ENCODE data around the gene STIMATE. TPM values are rescaled to one million over a fixed set of nuclear protein-coding genes. Genes with fewer than 3 reads are reported as not detected.

Gene STIMATE
- total and polyA plus RNA-seq, 5 experiments from 2014 or later = 5.1 to 26.5 (median 6.3) TPM

DNA sequence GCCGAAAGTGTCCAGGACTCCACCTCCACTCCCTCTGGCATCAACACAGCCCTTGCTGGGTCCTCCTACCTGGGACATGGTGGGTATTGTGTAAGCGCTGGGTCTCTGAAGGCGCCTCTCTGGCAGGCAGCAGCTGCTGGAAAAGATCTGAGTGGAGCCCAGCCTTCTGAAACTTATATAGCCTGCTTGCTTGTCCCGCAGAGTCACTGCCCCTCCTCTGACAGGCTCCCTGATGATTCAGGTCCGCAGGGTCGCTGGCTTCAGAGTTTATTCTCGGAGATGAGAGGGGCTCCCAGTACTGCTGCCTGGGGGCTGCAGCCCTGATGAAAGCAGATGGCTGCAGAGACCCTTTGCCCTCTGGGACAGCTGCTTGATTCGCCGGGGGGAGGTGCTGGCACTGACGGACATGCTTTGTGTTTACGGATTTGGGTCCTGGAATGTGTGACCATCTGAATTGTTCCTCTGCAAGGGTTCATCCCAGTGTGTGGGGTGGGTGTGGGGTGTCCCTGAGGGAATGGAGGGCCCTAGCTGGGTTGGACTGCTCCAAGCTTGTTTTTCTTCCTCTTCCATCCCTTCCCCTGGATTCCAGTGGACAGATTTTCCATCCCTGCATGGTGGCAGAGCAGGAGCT is 62.4 kb downstream of the STIMATE start, which contains the start of gene MUSTN1:
TSS of gene MUSTN1 (minus strand) at position 149 of the 631 bp plus-strand sequence. CDS start at position 78, 71 bp downstream.
- no peak within 1 kb of the TSS for H3K4me3 Mint-ChIP-seq
- DNase-seq (no peak), ATAC-seq (no peak)
- POLR2A ChIA-PET = no interaction called here
- no peaks in the 10 kb centered on the region for H3K27me3 Mint-ChIP-seq
- H3K27ac Mint-ChIP-seq = no peak within 1 kb of the TSS
- H3K4me1 Mint-ChIP-seq = peaks cover 8 to 29% (median 27%) of the 10 kb centered on the region in 4 donors
- H3K9me3 Mint-ChIP-seq = no peaks in the 10 kb centered on the region
- H3K36me3 Mint-ChIP-seq = peaks cover 0 to 10% (median 0%) of the 10 kb centered on the region in 3 donors

DNA sequence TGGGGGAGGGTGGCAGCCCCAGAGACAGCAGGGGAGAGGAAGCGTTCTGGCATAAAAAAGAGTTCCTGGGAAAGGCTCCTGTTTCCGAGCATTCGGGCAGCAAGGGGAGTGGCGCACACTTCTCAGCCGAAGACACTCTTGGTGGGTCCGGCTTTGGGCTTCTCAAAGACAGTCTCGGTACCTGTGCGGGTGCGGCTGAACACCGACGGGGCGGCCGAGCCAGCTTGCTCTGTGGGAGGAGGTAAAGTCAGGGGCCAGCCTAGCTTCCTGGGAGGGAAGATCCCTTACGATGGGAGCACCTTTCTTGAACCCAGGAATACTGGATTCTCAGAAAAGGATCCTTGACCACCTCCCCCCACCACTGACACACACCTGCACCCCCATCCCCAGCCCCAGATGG is 64.1 kb downstream of the STIMATE start:
- Mint-ChIP-seq H3K4me1 (peaks cover 5 to 12% (median 10%) of the 10 kb centered on the region in 4 donors), H3K36me3 (peaks cover 0 to 9% (median 0%) of the 10 kb centered on the region in 3 donors), H3K9me3 (no peaks in the 10 kb centered on the region), H3K4me3 (no peak overlapping the region), H3K27me3 (no peaks in the 10 kb centered on the region), H3K27ac (no peak overlapping the region)
- DNase-seq = no peak
- POLR2A ChIA-PET = no interaction called here
- ATAC-seq = no peak

DNA sequence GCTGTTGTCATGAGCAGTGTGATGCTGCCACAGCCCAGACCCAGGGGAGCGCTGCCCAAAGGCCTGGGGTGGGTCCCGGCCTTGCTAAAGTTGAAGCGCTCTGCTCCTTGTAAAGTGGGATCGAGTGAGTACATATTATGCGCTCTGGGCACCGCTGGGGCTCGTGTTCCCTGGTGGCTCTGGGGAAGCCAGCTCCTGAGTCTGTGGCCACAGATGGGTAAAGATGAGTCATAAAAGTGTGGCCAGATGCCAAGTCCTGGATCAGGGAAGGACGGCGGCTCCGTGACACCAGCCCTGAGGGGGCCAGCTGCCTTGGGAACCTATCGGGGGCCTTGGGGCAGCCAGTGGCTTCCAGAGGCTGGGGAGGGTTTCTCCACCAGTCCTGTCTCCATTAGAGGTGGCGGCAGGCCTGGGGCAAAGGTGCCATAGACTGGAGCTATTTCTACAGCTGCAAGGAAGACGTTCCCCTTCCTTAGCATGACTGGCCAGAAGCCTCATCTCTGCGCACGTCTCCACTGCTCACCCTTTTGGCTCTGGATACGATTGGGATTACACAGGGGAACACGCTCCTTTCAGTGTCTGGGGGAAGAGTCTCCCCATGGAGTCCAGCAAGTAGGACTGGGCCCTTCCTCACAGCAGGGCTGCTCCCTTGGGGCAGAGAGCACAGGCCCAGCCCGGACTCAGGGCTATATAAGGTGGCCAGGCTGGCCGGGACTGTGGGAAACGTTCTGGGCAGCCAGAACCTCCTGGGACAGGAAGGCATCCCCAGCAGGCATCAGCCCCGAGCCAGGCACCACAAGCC is 65.6 kb downstream of the STIMATE start:
- Mint-ChIP-seq H3K4me3 (no peak overlapping the region), H3K36me3 (peaks cover 0 to 7% (median 0%) of the 10 kb centered on the region in 3 donors), H3K27me3 (no peaks in the 10 kb centered on the region), H3K4me1 (peaks cover 0 to 2% (median under 1%) of the 10 kb centered on the region in 4 donors), H3K9me3 (no peaks in the 10 kb centered on the region), H3K27ac (no peak overlapping the region)
- DNase-seq = no peak
- POLR2A ChIA-PET = no interaction called here
- no peak for ATAC-seq

DNA sequence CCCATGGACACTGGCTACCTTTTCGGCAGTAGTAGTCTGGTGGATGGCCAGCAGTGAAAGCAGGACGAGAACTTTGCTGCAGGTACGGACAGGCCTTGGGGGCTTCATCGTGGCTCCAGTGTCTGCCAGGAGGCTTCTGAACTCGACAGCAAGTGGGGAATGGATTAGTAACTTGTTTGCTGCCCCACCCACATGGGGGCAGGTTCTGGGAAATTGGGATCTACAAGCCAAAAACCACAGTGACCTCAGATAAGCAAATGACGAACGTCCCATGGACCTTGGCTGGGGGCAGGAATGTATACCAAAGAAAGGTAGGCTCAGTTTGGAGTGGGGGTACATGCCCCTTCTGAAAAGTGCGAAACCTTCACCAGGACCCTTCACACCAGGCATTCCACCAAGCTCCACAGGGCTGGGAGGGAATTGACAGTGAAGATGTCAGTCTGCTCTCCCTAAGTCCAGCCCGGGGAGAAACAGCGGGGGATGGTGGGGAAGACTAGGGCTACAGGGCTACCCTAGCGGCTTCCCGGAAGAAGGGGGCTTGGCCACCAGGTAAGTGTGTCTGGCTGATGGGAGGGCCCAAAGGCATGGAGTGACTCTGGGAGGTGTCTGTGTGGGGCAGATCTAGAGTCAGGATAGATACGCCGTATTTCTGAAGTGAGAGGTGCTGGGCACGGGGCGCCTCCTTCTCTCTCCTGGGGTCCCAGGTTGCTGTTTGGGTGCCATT is 66.7 kb downstream of the STIMATE start, which contains the start of gene ITIH4:
TSS of gene ITIH4 (minus strand) at position 138 of the 724 bp plus-strand sequence. CDS start at position 108, 30 bp downstream.
- Mint-ChIP-seq H3K4me3 (no peak within 1 kb of the TSS), H3K27me3 (no peaks in the 10 kb centered on the region), H3K36me3 (no peaks in the 10 kb centered on the region), H3K4me1 (peaks cover 0 to 2% (median 0%) of the 10 kb centered on the region in 4 donors), H3K27ac (peak within 1 kb of the TSS in 1 of 10 donors; percentile 59), H3K9me3 (no peaks in the 10 kb centered on the region)
- DNase-seq = no peak
- POLR2A ChIA-PET = no interaction called here
- ATAC-seq = no peak

DNA sequence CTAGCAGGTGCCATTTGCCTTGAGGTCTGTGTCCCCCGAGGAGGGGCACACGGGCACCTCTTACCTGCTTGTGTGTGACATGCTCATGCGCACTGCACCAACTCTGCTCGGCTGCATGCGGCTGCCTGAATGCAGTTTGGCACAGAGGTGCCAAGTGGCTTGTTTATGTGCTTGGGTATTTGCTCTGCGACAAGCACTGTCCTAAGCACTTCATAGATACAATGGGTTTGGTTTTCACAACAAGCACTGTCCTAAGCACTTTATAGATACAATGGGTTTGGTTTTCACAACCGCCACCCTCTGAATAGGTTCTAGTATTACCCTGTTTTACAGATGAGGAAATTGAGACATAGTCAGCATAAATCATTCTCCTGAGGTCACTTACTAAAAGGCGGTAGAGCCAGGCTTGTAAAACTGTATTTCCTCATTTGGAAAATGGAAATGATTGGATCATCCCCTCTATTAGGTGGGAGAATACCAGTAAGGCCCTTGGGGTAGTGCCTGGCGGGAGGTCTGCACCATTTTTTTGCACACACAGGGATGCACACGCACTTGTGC is 67.4 kb downstream of the STIMATE start:
- no peak for ATAC-seq
- POLR2A ChIA-PET = no interaction called here
- peaks cover 0 to 3% (median 0%) of the 10 kb centered on the region in 4 donors for H3K4me1 Mint-ChIP-seq
- DNase-seq = no peak
- no peaks in the 10 kb centered on the region for H3K27me3 Mint-ChIP-seq
- H3K4me3 Mint-ChIP-seq = no peak overlapping the region
- no peak overlapping the region for H3K27ac Mint-ChIP-seq
- no peaks in the 10 kb centered on the region for H3K9me3 Mint-ChIP-seq
- H3K36me3 Mint-ChIP-seq = peaks cover 0 to 1% (median under 1%) of the 10 kb centered on the region in 3 donors

DNA sequence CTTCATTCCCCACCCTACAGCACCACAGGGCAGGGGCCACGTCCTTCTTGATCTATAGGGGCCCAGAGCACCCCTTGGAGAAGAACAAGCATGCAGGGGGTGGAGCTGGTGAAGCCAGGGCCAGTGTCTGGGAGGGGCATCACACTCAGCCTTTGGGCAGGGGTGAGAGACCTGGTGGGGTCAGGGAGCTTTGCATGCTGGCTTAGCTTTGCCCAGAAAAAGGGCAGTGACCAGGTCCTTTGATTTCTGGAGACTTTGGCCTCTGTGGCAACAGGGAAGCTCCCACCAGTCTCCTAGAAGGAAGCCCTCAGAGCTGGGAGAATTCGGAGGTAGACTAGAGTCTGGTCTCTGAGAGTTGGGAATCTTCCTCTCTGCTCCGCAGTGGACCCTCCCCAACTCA is 67.9 kb downstream of the STIMATE start:
- POLR2A ChIA-PET = no interaction called here
- Mint-ChIP-seq H3K27ac (no peak overlapping the region), H3K36me3 (peaks cover 0 to 3% (median 2%) of the 10 kb centered on the region in 3 donors), H3K27me3 (no peaks in the 10 kb centered on the region), H3K4me1 (peaks cover 0 to 4% (median 0%) of the 10 kb centered on the region in 4 donors), H3K9me3 (no peaks in the 10 kb centered on the region), H3K4me3 (no peak overlapping the region)
- DNase-seq = no peak
- ATAC-seq = no peak

DNA sequence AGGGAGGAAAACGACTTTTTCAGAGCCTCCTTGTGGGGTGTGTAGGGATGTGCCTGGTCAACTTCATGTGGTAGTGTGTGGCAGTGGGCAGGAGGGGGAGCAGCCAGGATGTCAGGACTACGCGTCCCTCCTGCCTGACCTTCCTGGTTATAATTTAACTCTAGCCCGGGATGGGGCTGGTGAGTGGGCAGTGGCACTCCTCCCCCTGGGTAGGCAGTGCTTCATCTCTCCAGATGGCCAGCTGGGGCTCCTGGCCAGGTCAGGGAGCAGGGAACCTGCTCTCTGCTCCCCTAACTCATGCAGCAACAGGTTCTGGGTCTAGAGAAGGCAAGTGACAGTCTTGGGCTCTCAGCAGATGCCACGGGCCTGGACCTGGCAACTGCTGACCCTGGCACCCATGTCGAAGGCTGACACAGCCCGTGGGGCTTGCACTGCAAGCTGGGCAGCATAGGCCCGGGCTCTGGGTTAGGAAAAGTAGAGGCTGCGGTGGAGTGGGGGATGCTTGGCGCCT is 69.4 kb downstream of the STIMATE start:
- H3K9me3 Mint-ChIP-seq = no peaks in the 10 kb centered on the region
- peaks cover 0 to 2% (median 0%) of the 10 kb centered on the region in 4 donors for H3K4me1 Mint-ChIP-seq
- ATAC-seq (no peak), DNase-seq (no peak)
- POLR2A ChIA-PET = no interaction called here
- peaks cover 0 to 3% (median 2%) of the 10 kb centered on the region in 3 donors for H3K36me3 Mint-ChIP-seq
- no peak overlapping the region for H3K4me3 Mint-ChIP-seq
- H3K27me3 Mint-ChIP-seq = no peaks in the 10 kb centered on the region
- H3K27ac Mint-ChIP-seq = no peak overlapping the region

DNA sequence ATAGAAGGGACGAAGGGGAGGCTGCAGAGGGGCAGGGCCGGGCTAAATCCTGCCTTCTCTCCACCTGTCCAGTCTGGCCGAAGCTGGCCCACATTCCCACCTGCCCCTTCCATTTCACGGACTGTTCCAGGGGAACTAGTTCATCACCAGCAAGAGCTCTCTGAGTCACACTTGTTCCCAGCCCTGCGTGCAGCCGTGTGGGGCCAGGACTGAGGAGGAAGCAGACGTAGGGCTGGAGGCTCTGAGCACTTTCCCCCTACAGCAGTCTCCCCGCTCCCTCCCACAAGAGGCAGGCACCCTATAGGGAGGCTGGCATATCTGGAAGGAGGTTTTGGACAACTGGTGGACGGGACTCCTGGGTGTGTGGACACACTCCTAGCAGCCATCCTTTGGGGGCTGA is 69.9 kb downstream of the STIMATE start:
- no peak overlapping the region for H3K4me3 Mint-ChIP-seq
- peaks cover 0 to 3% (median 2%) of the 10 kb centered on the region in 3 donors for H3K36me3 Mint-ChIP-seq
- peaks cover 0 to 2% (median 0%) of the 10 kb centered on the region in 4 donors for H3K4me1 Mint-ChIP-seq
- DNase-seq (no peak), ATAC-seq (no peak)
- no peak overlapping the region for H3K27ac Mint-ChIP-seq
- POLR2A ChIA-PET = no interaction called here
- H3K9me3 Mint-ChIP-seq = no peaks in the 10 kb centered on the region
- H3K27me3 Mint-ChIP-seq = no peaks in the 10 kb centered on the region

DNA sequence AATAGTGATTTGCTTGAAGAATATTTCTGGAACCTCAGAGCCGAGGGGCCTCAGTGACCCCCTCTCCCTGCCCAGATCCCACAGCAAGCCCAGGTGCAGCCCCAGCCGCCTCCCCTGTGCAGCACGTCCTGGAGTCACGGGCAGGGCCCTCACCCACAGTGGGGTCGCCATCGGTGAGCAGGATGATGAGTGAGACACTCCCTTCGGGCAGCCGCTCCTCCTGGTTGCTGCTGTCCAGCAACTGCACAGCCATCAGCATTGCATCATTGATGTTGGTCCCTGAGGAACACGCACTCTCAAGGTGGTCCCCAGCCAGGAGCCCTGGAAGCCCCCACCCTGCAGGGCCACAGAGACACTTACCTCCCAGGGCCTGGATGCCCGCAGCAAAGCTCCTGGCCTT is 73.3 kb downstream of the STIMATE start:
- POLR2A ChIA-PET = no interaction called here
- Mint-ChIP-seq H3K27me3 (no peaks in the 10 kb centered on the region), H3K9me3 (no peaks in the 10 kb centered on the region), H3K27ac (no peak overlapping the region), H3K36me3 (peaks cover 0 to 3% (median 2%) of the 10 kb centered on the region in 3 donors), H3K4me3 (no peak overlapping the region), H3K4me1 (peaks cover 0 to 2% (median 0%) of the 10 kb centered on the region in 4 donors)
- DNase-seq (no peak), ATAC-seq (no peak)

DNA sequence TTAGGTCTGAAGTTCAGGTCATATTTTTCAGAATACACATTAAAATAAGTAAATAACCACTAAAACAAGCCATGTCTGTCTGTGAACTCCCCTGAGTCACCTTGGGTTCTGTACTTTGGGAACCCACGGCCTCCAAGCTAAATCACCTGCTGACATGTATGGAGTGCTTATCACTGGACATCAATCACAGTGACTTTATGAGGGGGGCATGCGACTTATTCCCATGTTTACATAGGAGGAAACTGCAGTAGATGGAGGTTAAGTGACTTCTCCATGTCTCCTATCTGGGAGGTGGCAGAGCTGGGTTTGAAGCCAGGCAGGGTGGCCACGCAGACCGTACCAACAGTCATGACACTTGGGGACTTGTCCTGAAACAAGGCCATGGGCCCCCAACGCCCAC is 75.0 kb downstream of the STIMATE start:
- H3K4me3 Mint-ChIP-seq = no peak overlapping the region
- POLR2A ChIA-PET = no interaction called here
- no peak for DNase-seq
- peaks cover 0 to 2% (median 0%) of the 10 kb centered on the region in 4 donors for H3K4me1 Mint-ChIP-seq
- H3K9me3 Mint-ChIP-seq = no peaks in the 10 kb centered on the region
- no peaks in the 10 kb centered on the region for H3K27me3 Mint-ChIP-seq
- no peak for ATAC-seq
- H3K27ac Mint-ChIP-seq = no peak overlapping the region
- peaks cover 0 to 3% (median 2%) of the 10 kb centered on the region in 3 donors for H3K36me3 Mint-ChIP-seq

DNA sequence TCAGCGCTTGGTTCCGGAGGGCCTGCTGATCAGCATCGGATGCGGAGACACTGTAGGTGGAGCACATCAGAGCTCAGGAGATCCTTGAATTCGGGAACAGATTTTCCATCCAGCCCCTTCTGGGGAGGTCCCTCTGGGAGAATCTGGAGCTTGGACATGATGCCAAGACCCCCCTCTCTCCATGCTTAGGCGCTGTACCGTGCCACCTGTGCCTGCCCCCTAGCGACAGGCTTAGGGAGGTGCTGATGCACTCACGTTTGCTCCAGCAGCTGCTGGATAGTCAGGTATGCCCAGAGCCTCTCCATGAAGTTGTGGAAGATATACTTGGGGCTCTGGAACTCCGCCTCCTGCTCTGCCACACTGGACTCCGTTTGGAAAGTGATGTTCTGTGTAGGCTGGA is 76.6 kb downstream of the STIMATE start:
- no peak for DNase-seq

DNA sequence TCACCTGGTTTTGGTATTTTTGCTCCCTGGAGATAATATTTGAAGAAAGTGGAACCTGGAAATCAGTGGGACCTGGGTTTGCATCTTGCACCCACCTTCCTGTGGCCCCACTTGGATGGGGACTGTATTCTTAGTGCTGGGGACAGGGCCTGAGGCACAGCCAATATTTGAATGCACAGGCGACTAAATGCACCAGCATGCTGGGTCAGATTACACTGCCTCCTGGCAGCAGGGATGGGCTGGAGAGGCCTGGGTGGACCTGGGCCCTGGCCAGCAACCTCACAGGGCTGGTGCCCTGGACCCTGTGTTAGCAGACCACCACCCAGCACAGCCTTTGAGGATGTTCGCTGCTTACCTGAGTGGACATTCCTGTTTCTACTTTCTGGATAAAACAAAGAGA is 77.4 kb downstream of the STIMATE start:
- H3K36me3 Mint-ChIP-seq = peaks cover 0 to 1% (median 1%) of the 10 kb centered on the region in 3 donors
- H3K4me3 Mint-ChIP-seq = no peak overlapping the region
- DNase-seq (no peak), ATAC-seq (no peak)
- H3K27me3 Mint-ChIP-seq = no peaks in the 10 kb centered on the region
- POLR2A ChIA-PET = no interaction called here
- peaks cover 0 to under 1% (median 0%) of the 10 kb centered on the region in 4 donors for H3K4me1 Mint-ChIP-seq
- no peak overlapping the region for H3K27ac Mint-ChIP-seq
- no peaks in the 10 kb centered on the region for H3K9me3 Mint-ChIP-seq

More for the DNA sequence above, 76.6 kb downstream of the STIMATE start:
- peak in 1 of 2 donors; percentile 38 for ATAC-seq
- POLR2A ChIA-PET = no interaction called here
- Mint-ChIP-seq H3K27ac (peak overlapping the region in 1 of 10 donors; percentile 19), H3K27me3 (no peaks in the 10 kb centered on the region), H3K36me3 (peaks cover 0 to 3% (median 2%) of the 10 kb centered on the region in 3 donors), H3K9me3 (no peaks in the 10 kb centered on the region), H3K4me3 (no peak overlapping the region), H3K4me1 (peaks cover 0 to 2% (median 0%) of the 10 kb centered on the region in 4 donors)

Data from naive thymus-derived CD8-positive, alpha-beta T cell (primary cell).